Esophagus squamous epithelium (tissue), 5 donors: ENCODE results near the gene POMC. TPM values are rescaled to one million over a fixed set of nuclear protein-coding genes. Genes with fewer than 3 reads are reported as not detected.
"Not testable (repeated sequence)": the region's sequence is repeated elsewhere in the genome, so short reads cannot be mapped to it uniquely, and the experiment has no call there.

Experiments used
- DNase-seq: peaks from one replicate; lab custom pipeline; 2025; lab: John Stamatoyannopoulos, UW
- H3K27ac ChIP-seq, 4 donors: fragments of 200-600 bp; sonication (generic); one replicate each; pipeline ENCODE4 v1.5.1; 2016 to 2019; ENCODE audit warnings: mild to moderate bottlenecking in 1 of 4
- H3K27me3 ChIP-seq, 4 donors: fragments of 200-600 bp; sonication (generic); 1 replicate in 3 of 4; 2 replicates in 1 of 4; pipeline versions ENCODE4 v1.5.1 to v1.6.0; 2017 to 2021; ENCODE audit warnings: antibody characterized with exemption in 1 of 4
- H3K36me3 ChIP-seq, 3 donors: fragments of 200-600 bp; sonication (generic); one replicate each; pipeline ENCODE4 v1.5.1; 2016 to 2019
- H3K4me1 ChIP-seq, 3 donors: fragments of 200-600 bp; sonication (generic); one replicate each; pipeline ENCODE4 v1.5.1; 2017 to 2019
- H3K4me3 ChIP-seq, 4 donors: fragments of 200-600 bp; sonication (generic); 1 replicate in 3 of 4; 2 replicates in 1 of 4; pipeline ENCODE4 v1.5.1; 2016 to 2019; ENCODE audit warnings: mild to moderate bottlenecking in 2 of 4, moderate library complexity in 1 of 4
- H3K9me3 ChIP-seq, 3 donors: fragments of 200-600 bp; sonication (generic); one replicate each; pipeline ENCODE4 v1.5.1; 2016 to 2019
- CTCF ChIP-seq, 6 experiments: fragments of 450-650 bp in 4 of 6; fragments of 200-600 bp in 2 of 6; sonication (generic) in 2 of 6; IDR thresholded peaks; one replicate each; pipeline ENCODE4 v1.5.1; 2016 to 2019; ENCODE audit warnings: antibody characterized with exemption in 6 of 6, mild to moderate bottlenecking in 4 of 6, moderate library complexity in 4 of 6
- POLR2A ChIP-seq, 4 donors: fragments of 450-650 bp; IDR thresholded peaks; one replicate each; pipeline ENCODE4 v1.6.1; 2017; ENCODE audit warnings: antibody characterized with exemption in 4 of 4, mild to moderate bottlenecking in 4 of 4, moderate library complexity in 3 of 4
- WGBS, 2 donors: methylation state at CpG; one replicate each; pipeline ENCODE4 v1.1.5; 2018; 5-methylcytosine and 5-hydroxymethylcytosine counted together
- intact Hi-C: fragments of 100-400 bp; cut with DNase I; formaldehyde crosslinking; loops from one replicate; pipeline ENCODE4 v1.15.0; 2022
- total RNA-seq, 4 donors: library from RNA; depleted of rRNA; stranded (reverse); fragments of >200 nt; gene quantifications; one replicate each; pipeline ENCODE4 v1.1.0, GENCODE V29; 2016
- donor health status: DM: yes; HTN: yes; CAD: no.

Gene POMC
- total RNA-seq, 4 donors from 2014 or later = 3.1 to 6.1 (median 3.4) TPM; not detected in 1

GRCh38 chr2:25151718-25152117, 16.7 kb downstream of the POMC start:
- Histone ChIP-seq H3K27ac (no peak overlapping the region), H3K4me1 (no peaks in the 10 kb centered on the region), H3K4me3 (no peak overlapping the region), H3K9me3 (no peaks in the 10 kb centered on the region), H3K36me3 (no peaks in the 10 kb centered on the region), H3K27me3 (peaks cover 0 to 5% (median 0%) of the 10 kb centered on the region in 4 donors)
- WGBS, 2 donors = 55% methylated on average over 7 of the region's 12 CpGs; no CpG with 5 or more reads in 1 of the 2 donors
- DNase-seq = no peak
- TF ChIP-seq POLR2A (IDR thresholded peaks at IDR 0.05) = no peak
- no peak for TF ChIP-seq CTCF (IDR thresholded peaks at IDR 0.05)
- intact Hi-C loops = no loop called here

- H3K27me3 ChIP-seq, H3K4me1 ChIP-seq, H3K27ac ChIP-seq, H3K36me3 ChIP-seq, H3K9me3 ChIP-seq, intact Hi-C loops, H3K4me3 ChIP-seq, DNase-seq: not testable (repeated sequence)
- 77 to 86% methylated on average over 5 of the region's 5 CpGs for WGBS, 2 donors
These were observed 17.4 kb downstream of the POMC start for GRCh38 chr2:25150993-25151392.

- Histone ChIP-seq H3K9me3 (no peaks in the 10 kb centered on the region), H3K27me3 (peaks cover 0 to 5% (median 0%) of the 10 kb centered on the region in 4 donors), H3K36me3 (no peaks in the 10 kb centered on the region), H3K4me3 (no peak overlapping the region), H3K4me1 (no peaks in the 10 kb centered on the region), H3K27ac (no peak overlapping the region)
- intact Hi-C loops = no loop called here
- DNase-seq = no peak
- 86 to 94% methylated on average over 4 to 5 of the region's 6 CpGs for WGBS, 2 donors
- TF ChIP-seq CTCF (IDR thresholded peaks at IDR 0.05) (no peak), POLR2A (IDR thresholded peaks at IDR 0.05) (no peak)
These were observed 18.7 kb downstream of the POMC start for GRCh38 chr2:25149646-25150045.

- DNase-seq = no peak
- Histone ChIP-seq H3K27ac (no peak overlapping the region), H3K27me3 (no peaks in the 10 kb centered on the region), H3K4me1 (no peaks in the 10 kb centered on the region), H3K36me3 (no peaks in the 10 kb centered on the region), H3K4me3 (no peak overlapping the region), H3K9me3 (no peaks in the 10 kb centered on the region)
- intact Hi-C loops = no loop called here
- 96 to 97% methylated on average over 10 of the region's 10 CpGs for WGBS, 2 donors
- TF ChIP-seq CTCF (IDR thresholded peaks at IDR 0.05) (no peak), POLR2A (IDR thresholded peaks at IDR 0.05) (no peak)
These were observed 21.5 kb downstream of the POMC start for GRCh38 chr2:25146896-25147295.

GRCh38 chr2:25145803-25146202, 22.6 kb downstream of the POMC start:
- Histone ChIP-seq H3K4me1 (no peaks in the 10 kb centered on the region), H3K36me3 (no peaks in the 10 kb centered on the region), H3K4me3 (no peak overlapping the region), H3K9me3 (no peaks in the 10 kb centered on the region), H3K27me3 (no peaks in the 10 kb centered on the region), H3K27ac (no peak overlapping the region)
- 68 to 89% methylated on average over 6 of the region's 6 CpGs for WGBS, 2 donors
- intact Hi-C loops = no loop called here
- DNase-seq = no peak
- no peak for TF ChIP-seq POLR2A (IDR thresholded peaks at IDR 0.05)
- TF ChIP-seq CTCF (IDR thresholded peaks at IDR 0.05) = no peak

- Histone ChIP-seq H3K4me3 (no peak overlapping the region), H3K9me3 (no peaks in the 10 kb centered on the region), H3K4me1 (no peaks in the 10 kb centered on the region), H3K27ac (no peak overlapping the region), H3K27me3 (peaks cover 0 to 3% (median 0%) of the 10 kb centered on the region in 4 donors), H3K36me3 (no peaks in the 10 kb centered on the region)
- DNase-seq = no peak
- intact Hi-C loops = no loop called here
- 63 to 69% methylated on average over 4 to 6 of the region's 8 CpGs for WGBS, 2 donors
- no peak for TF ChIP-seq POLR2A (IDR thresholded peaks at IDR 0.05)
- no peak for TF ChIP-seq CTCF (IDR thresholded peaks at IDR 0.05)
These were observed 27.3 kb downstream of the POMC start for GRCh38 chr2:25141120-25141519.

- H3K9me3 ChIP-seq, H3K27ac ChIP-seq, H3K36me3 ChIP-seq, H3K27me3 ChIP-seq, intact Hi-C loops, H3K4me1 ChIP-seq, DNase-seq, H3K4me3 ChIP-seq: not testable (repeated sequence)
- 63 to 71% methylated on average over 4 of the region's 4 CpGs for WGBS, 2 donors
These were observed 27.8 kb downstream of the POMC start for GRCh38 chr2:25140535-25140934.
